ENCODE measurements around the gene STAT6.

- TF ChIP-seq JUNB (IDR thresholded peaks at IDR 0.05), result no peak
- no peak for TF ChIP-seq CTCF (IDR thresholded peaks at IDR 0.05 in 2 of 3, conservative IDR thresholded peaks at IDR 0.05 in 1 of 3; ENCODE audit: control insufficient read depth in 2 of 3, extremely low read depth in 1 of 3, insufficient read depth in 1 of 3, low read depth in 3 of 3, low read length in 3 of 3)
- TF ChIP-seq JUND (IDR thresholded peaks at IDR 0.05; ENCODE audit: low read depth, low read length), result no peak
- no peak for TF ChIP-seq ATF7 (IDR thresholded peaks at IDR 0.05; ENCODE audit: low read depth)
- TF ChIP-seq CEBPB (IDR thresholded peaks at IDR 0.05; ENCODE audit: borderline replicate concordance in 1 of 2, low read depth in 2 of 2, low read length in 2 of 2), result no peak
- TF ChIP-seq EZH2 (IDR thresholded peaks at IDR 0.05; ENCODE audit: borderline replicate concordance, control insufficient read depth, low read depth, low read length), result no peak
These were observed 62.6 kb downstream of the STAT6 start for GRCh38 chr12:57048423-57049118.
